Kidney (tissue), 14 donors: ENCODE results near the gene MAP2K2. TPM values are rescaled to one million over a fixed set of nuclear protein-coding genes. Genes with fewer than 3 reads are reported as not detected.
"Not testable (repeated sequence)": the region's sequence is repeated elsewhere in the genome, so short reads cannot be mapped to it uniquely, and the experiment has no call there.

Source experiments
- DNase-seq, 5 donors: peaks; one replicate each; pipeline ENCODE4 v3.0.0-alpha.2; 2013 to 2020
- FAIRE-seq: peaks from 2 replicates; lab custom pipeline; 2012; peaks lifted over from hg19 to GRCh38; lab: Jason Lieb, UNC
- H3K27ac ChIP-seq, 2 donors: one replicate each; pipeline ENCODE4 v1.7.0; 2013; ENCODE audit warnings: low read depth in 2 of 2, low read length in 2 of 2, inconsistent platforms in 1 of 2
- H3K27me3 ChIP-seq: one replicate; pipeline ENCODE4 v1.7.1; 2013; ENCODE audit warnings: low read length, inconsistent platforms; ENCODE audit not compliant: control insufficient read depth, insufficient read depth
- H3K36me3 ChIP-seq, 3 donors: one replicate each; pipeline versions ENCODE4 v1.7.0 to v1.7.1; 2013; ENCODE audit warnings: low read length in 3 of 3, control low read depth in 1 of 3, inconsistent platforms in 1 of 3; ENCODE audit not compliant: insufficient read depth in 3 of 3, control insufficient read depth in 2 of 3
- H3K4me1 ChIP-seq, 3 donors: one replicate each; pipeline versions ENCODE4 v1.7.0 to v1.7.1; 2013; ENCODE audit warnings: low read length in 3 of 3, inconsistent platforms in 1 of 3, low read depth in 1 of 3; ENCODE audit not compliant: control insufficient read depth in 2 of 3, insufficient read depth in 2 of 3
- H3K4me3 ChIP-seq, 3 donors: one replicate each; pipeline versions ENCODE4 v1.7.0 to v1.8.1; 2013; ENCODE audit warnings: low read length in 3 of 3, control low read depth in 1 of 3, inconsistent platforms in 1 of 3
- H3K9ac ChIP-seq, 3 donors: one replicate each; pipeline versions ENCODE4 v1.7.0 to v1.7.1; 2013; ENCODE audit warnings: low read length in 3 of 3, control low read depth in 1 of 3, inconsistent platforms in 1 of 3
- H3K9me3 ChIP-seq, 3 donors: one replicate each; pipeline versions ENCODE4 v1.7.0 to v1.7.1; 2013; ENCODE audit warnings: low read length in 3 of 3, control low read depth in 1 of 3, inconsistent platforms in 1 of 3; ENCODE audit not compliant: control insufficient read depth in 2 of 3, insufficient read depth in 1 of 3
- CTCF ChIP-seq: IDR thresholded peaks from 3 replicates; pipeline ENCODE4 v1.5.1; 2012; ENCODE audit warnings: mild to moderate bottlenecking, moderate library complexity, borderline replicate concordance; ENCODE audit not compliant: insufficient read depth; ENCODE audit errors: extremely low read depth
- intact Hi-C: fragments of 100-400 bp; cut with DNase I; formaldehyde crosslinking; loops from one replicate; pipeline ENCODE4 v1.11.1; 2022
- polyA plus RNA-seq: library from polyadenylated mRNA; stranded (reverse); fragments of 350-450 nt; fragmentation: Illumina TruSeq; extraction: RNeasy Lipid Tissue Mini Kit (QIAGEN cat#74804); gene quantifications from one replicate; pipeline ENCODE4 v1.2.3, GENCODE V29; 2014; ENCODE audit warnings: low read depth, low replicate concordance; ENCODE audit not compliant: insufficient read depth
- total RNA-seq: library from RNA; stranded (reverse); fragmentation: NEBNext Ultra II Directional; extraction: Animal tissue kit (Norgen Biotek cat#: 25700); gene quantifications from one replicate; pipeline ENCODE4 v1.2.1, GENCODE V29; 2021
- donor health status: control.
- donor health status: control.
- donor health status: control.
- donor health status: control.
- donor health status: control.
- donor health status: DM: yes; HTN: yes; CAD: no.
- donor health status: Normal renal cell carcinoma (clear cell type).

MAP2K2 gene
- total and polyA plus RNA-seq, 2 donors from 2014 or later: 105 to 138 TPM

- Histone ChIP-seq H3K9me3 (no peaks in the 10 kb centered on the region), H3K27ac (no peak overlapping the region), H3K4me3 (no peak overlapping the region), H3K4me1 (no peaks in the 10 kb centered on the region), H3K36me3 (no peaks in the 10 kb centered on the region), H3K27me3 (no peaks in the 10 kb centered on the region), H3K9ac (no peak overlapping the region)
- intact Hi-C loops: no loop called here
- TF ChIP-seq CTCF: no peak
- FAIRE-seq: no peak
- no peak for DNase-seq
Observed at GRCh38 chr19:4151623-4152022, 27.7 kb upstream of the MAP2K2 start.

- H3K27ac ChIP-seq: no peak overlapping the region
- no peak for DNase-seq
- intact Hi-C loops: no loop called here
- no peak for FAIRE-seq
- H3K36me3 ChIP-seq: no peaks in the 10 kb centered on the region
- no peaks in the 10 kb centered on the region for H3K9me3 ChIP-seq
- no peak overlapping the region for H3K4me3 ChIP-seq
- no peak overlapping the region for H3K9ac ChIP-seq
- H3K27me3 ChIP-seq: no peaks in the 10 kb centered on the region
- no peak for TF ChIP-seq CTCF
- H3K4me1 ChIP-seq: no peaks in the 10 kb centered on the region
Observed at GRCh38 chr19:4149518-4150288, 25.8 kb upstream of the MAP2K2 start.

GRCh38 chr19:4144666-4145249, 20.8 kb upstream of the MAP2K2 start:
- no peaks in the 10 kb centered on the region for H3K4me1 ChIP-seq
- no peak overlapping the region for H3K27ac ChIP-seq
- no peak for TF ChIP-seq CTCF
- no peaks in the 10 kb centered on the region for H3K27me3 ChIP-seq
- DNase-seq (no peak), FAIRE-seq (no peak)
- intact Hi-C loops: no loop called here
- no peak overlapping the region for H3K4me3 ChIP-seq
- H3K36me3 ChIP-seq: no peaks in the 10 kb centered on the region
- no peaks in the 10 kb centered on the region for H3K9me3 ChIP-seq
- H3K9ac ChIP-seq: no peak overlapping the region

GRCh38 chr19:4142916-4143315, 19.0 kb upstream of the MAP2K2 start:
- H3K9me3 ChIP-seq, H3K4me3 ChIP-seq, intact Hi-C loops, H3K4me1 ChIP-seq, H3K9ac ChIP-seq, DNase-seq, FAIRE-seq, H3K27ac ChIP-seq, H3K36me3 ChIP-seq, H3K27me3 ChIP-seq: not testable (repeated sequence)
